ENCODE results near the gene YIF1B. TPM values are rescaled to one million over a fixed set of nuclear protein-coding genes. Genes with fewer than 3 reads are reported as not detected.

YIF1B gene
- total RNA-seq, 3 donors from 2014 or later, result 20.5 to 28.8 (median 27.7) TPM

DNA sequence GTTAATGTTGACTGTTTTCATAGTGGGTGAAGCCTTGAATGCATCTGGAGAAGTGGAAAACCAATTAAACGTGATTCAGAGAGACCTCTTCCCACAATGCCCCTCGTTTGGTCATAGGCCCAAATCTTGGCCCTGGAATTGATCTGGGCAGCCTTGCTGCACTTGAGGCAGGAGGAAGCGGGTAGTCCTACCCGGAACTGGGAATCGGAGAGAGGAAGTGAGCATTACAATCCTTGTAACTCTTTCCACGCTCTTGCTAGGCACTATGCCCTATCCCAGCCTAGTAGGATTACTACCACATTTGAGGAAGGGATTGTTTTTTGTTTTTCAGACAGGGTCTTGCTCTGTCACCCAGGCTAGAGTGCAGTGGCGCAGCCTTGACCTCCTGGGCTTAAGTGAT lies 7.5 kb upstream of the YIF1B start:
- H3K9me3 ChIP-seq, result no peaks in the 10 kb centered on the region
- no peak overlapping the region for H3K27ac ChIP-seq
- intact Hi-C loops (cut with DNase I; ENCODE audit: low total_unique reads), result no loop called here
- DNase-seq (ENCODE audit: low spot score in 2 of 2), result no peak
- no peak for TF ChIP-seq POLR2A (IDR thresholded peaks at IDR 0.05)
- TF ChIP-seq, protein P1, sequence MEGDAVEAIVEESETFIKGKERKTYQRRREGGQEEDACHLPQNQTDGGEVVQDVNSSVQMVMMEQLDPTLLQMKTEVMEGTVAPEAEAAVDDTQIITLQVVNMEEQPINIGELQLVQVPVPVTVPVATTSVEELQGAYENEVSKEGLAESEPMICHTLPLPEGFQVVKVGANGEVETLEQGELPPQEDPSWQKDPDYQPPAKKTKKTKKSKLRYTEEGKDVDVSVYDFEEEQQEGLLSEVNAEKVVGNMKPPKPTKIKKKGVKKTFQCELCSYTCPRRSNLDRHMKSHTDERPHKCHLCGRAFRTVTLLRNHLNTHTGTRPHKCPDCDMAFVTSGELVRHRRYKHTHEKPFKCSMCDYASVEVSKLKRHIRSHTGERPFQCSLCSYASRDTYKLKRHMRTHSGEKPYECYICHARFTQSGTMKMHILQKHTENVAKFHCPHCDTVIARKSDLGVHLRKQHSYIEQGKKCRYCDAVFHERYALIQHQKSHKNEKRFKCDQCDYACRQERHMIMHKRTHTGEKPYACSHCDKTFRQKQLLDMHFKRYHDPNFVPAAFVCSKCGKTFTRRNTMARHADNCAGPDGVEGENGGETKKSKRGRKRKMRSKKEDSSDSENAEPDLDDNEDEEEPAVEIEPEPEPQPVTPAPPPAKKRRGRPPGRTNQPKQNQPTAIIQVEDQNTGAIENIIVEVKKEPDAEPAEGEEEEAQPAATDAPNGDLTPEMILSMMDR (IDR thresholded peaks at IDR 0.05), result no peak
- H3K4me3 ChIP-seq, result no peak overlapping the region
- H3K4me1 ChIP-seq, result no peaks in the 10 kb centered on the region
- H3K36me3 ChIP-seq, result no peaks in the 10 kb centered on the region
- H3K27me3 ChIP-seq, result no peaks in the 10 kb centered on the region

DNA sequence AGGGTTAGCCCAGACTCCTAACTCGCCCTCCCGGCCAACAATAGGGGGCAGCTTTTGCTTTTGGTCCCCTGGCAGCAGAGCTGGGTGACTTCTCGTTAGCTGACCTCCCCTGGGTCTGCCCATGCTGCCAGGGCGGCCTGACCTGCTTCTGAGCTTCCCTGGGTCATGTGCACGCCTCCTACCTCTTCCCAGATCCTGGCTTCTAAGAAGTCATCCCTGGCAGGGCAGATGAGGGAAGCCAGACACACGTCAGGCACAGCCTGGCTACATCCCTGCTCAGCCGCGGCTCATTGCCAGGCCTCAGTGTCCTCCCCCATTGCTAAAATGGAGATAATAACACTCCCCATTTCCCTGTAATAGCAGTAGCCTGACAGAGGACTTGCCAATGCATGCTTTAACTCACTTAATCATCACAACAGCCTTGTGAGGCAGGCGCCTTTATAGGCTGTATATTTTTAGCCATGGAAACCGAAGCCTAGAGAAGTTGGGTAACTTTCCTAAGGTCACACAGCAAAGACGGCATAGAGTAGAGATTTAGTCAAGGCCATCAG lies 6.0 kb upstream of the YIF1B start:
- TF ChIP-seq POLR2AphosphoS5 (IDR thresholded peaks at IDR 0.05) (no peak), POLR2A (IDR thresholded peaks at IDR 0.05) (no peak)
- TF ChIP-seq, protein P1 (IDR thresholded peaks at IDR 0.05), result no peak
- H3K27ac ChIP-seq, result peak overlapping the region; percentile 68 to 69
- H3K4me3 ChIP-seq, result peak overlapping the region in 1 of 3 donors; percentile 95
- H3K36me3 ChIP-seq, result no peaks in the 10 kb centered on the region
- H3K9me3 ChIP-seq, result no peaks in the 10 kb centered on the region
- intact Hi-C loops (cut with DNase I; ENCODE audit: low total_unique reads), result no loop called here
- no peaks in the 10 kb centered on the region for H3K4me1 ChIP-seq
- DNase-seq (ENCODE audit: low spot score in 2 of 2), result no peak
- H3K27me3 ChIP-seq, result no peaks in the 10 kb centered on the region

DNA sequence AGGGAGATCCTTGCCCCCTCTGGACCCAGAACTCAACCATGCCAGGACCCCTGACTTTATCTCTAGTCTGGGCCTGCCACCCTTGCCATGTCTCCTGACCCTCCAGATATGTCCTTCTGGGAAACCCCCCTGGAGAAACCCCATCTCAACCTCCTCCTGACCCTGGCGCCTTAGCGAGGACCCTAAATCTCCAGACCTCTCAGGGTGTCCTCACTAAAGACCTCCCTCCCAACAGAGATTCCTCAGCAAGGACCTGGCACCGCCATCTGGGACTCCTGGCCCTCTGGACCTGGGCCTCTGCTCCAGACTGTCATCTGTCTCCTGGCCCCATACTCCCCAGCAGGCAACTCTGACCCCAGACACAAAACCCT lies 5.2 kb upstream of the YIF1B start:
- H3K27me3 ChIP-seq, result no peaks in the 10 kb centered on the region
- no peak for TF ChIP-seq POLR2AphosphoS5 (IDR thresholded peaks at IDR 0.05)
- TF ChIP-seq, protein P1 (IDR thresholded peaks at IDR 0.05), result no peak
- TF ChIP-seq POLR2A (IDR thresholded peaks at IDR 0.05), result no peak
- H3K27ac ChIP-seq, result peak overlapping the region; percentile 68 to 69
- peak overlapping the region; percentile 60 to 95 (median 77) for H3K4me3 ChIP-seq
- DNase-seq (ENCODE audit: low spot score in 2 of 2), result no peak
- H3K9me3 ChIP-seq, result no peaks in the 10 kb centered on the region
- no peaks in the 10 kb centered on the region for H3K36me3 ChIP-seq
- no peaks in the 10 kb centered on the region for H3K4me1 ChIP-seq
- intact Hi-C loops (cut with DNase I; ENCODE audit: low total_unique reads), result no loop called here

DNA sequence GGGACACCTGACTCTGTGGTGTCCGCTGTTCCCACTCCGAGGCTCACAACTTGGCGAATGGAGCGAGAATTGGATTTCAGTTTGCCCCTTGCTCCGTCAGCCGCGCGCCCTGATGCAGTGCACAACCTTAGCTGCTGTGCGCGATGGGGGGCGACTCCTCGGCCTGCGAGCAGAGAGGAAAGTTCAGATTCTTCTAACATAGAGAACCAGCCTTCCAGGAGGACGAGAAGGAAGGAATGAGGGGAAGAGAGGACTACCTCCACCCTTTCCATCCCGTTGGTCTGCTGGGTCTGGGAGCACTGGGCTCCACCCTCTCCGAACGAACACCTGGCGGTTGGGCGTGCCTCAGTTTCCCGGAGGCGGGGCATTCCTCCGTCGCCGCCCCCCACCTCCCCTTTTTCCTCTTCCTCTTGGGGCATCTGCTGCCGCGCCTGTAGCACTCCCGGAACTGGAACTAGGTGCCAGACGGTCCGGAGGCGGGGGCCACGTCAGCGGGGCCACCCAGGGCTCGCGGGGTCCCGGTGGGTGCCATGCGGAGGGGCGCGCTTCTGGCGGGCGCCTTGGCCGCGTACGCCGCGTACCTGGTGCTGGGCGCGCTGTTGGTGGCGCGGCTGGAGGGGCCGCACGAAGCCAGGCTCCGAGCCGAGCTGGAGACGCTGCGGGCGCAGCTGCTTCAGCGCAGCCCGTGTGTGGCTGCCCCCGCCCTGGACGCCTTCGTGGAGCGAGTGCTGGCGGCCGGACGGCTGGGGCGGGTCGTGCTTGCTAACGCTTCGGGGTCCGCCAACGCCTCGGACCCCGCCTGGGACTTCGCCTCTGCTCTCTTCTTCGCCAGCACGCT lies 3.9 kb upstream of the YIF1B start, which contains the start of gene KCNK6:
TSS of gene KCNK6 (plus strand) at position 425 of the 838 bp plus-strand sequence. CDS start at position 531, 106 bp downstream.
- TF ChIP-seq POLR2A (IDR thresholded peaks at IDR 0.05), result no peak
- peak in 2 of 3 donors; percentile 36 to 56 for TF ChIP-seq POLR2AphosphoS5 (IDR thresholded peaks at IDR 0.05)
- TF ChIP-seq, protein P1 (IDR thresholded peaks at IDR 0.05), result peak in 1 of 3 donors; percentile 37
- Histone ChIP-seq H3K9me3 (no peaks in the 10 kb centered on the region), H3K4me3 (peak within 1 kb of the TSS; percentile 60 to 95 (median 77)), H3K27ac (peak within 1 kb of the TSS; percentile 68 to 83), H3K36me3 (no peaks in the 10 kb centered on the region), H3K4me1 (no peaks in the 10 kb centered on the region), H3K27me3 (no peaks in the 10 kb centered on the region)
- DNase-seq (ENCODE audit: low spot score in 2 of 2), result peak in 1 of 2 donors; percentile 44
- intact Hi-C loops (cut with DNase I; ENCODE audit: low total_unique reads), result no loop called here

DNA sequence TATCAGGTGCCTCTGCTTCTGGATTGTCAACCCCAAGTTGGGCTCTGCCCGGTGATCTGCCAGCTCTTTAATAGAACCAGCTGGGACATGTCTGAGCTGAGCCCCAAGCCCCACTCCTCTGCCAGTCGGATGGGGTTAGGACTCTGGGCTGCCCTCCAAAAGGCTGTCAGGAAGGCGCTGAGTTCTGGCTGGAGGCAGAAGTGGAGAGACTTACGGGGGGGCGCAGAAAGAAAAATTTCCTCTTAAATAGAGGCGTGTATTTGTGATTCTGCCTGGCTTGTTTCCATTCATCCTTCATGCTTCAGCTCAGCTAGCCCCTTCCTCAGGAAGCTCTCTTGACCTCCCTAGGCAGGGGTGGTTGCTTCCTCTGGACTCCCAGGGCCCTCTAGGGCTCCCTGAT lies 2.9 kb upstream of the YIF1B start:
- Histone ChIP-seq H3K4me3 (no peak overlapping the region), H3K4me1 (no peaks in the 10 kb centered on the region), H3K9me3 (no peaks in the 10 kb centered on the region), H3K27ac (no peak overlapping the region), H3K27me3 (no peaks in the 10 kb centered on the region), H3K36me3 (no peaks in the 10 kb centered on the region)
- DNase-seq (ENCODE audit: low spot score in 2 of 2), result no peak
- TF ChIP-seq POLR2A (IDR thresholded peaks at IDR 0.05) (no peak), POLR2AphosphoS5 (IDR thresholded peaks at IDR 0.05) (no peak)
- TF ChIP-seq, protein P1 (IDR thresholded peaks at IDR 0.05), result no peak
- intact Hi-C loops (cut with DNase I; ENCODE audit: low total_unique reads), result no loop called here
